Fibroblast of upper back skin (primary cell): Measurements from ENCODE around the gene SCIN.
"Not testable (repeated sequence)": the region's sequence is repeated elsewhere in the genome, so short reads cannot be mapped to it uniquely, and the experiment has no call there.

Experiments
- DNase-seq: peaks from one replicate; pipeline ENCODE4 v3.0.0-alpha.2; 2013

Gene SCIN

DNA sequence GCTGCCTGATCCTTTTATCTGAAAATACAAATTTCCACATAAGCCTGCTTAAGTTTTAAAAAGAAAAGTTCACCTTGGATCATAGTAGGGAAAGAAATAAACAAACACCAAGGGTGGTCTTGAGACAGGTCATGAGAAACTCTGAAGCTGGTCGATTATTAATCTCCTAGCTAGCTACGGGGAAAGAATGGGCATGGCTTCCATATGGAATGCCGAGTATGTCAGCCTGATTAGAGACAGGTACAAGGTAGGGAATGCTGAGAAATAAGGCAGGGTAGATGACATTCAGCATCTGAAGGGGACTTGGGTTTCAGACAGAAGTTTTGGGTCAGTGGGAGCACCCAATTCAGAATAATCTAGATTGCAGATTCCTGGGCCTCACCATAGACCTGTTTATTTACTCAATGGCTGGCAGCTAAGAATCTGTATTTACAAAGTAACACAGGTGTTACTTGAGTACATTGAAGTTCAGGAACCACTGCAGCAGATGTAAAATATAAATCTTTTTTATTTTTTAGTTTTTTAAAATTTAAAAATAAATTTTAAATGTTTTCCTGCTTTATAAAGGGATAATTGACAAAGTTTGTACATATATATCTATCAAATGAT is 49.0 kb downstream of the SCIN start:
- no peak for DNase-seq

DNA sequence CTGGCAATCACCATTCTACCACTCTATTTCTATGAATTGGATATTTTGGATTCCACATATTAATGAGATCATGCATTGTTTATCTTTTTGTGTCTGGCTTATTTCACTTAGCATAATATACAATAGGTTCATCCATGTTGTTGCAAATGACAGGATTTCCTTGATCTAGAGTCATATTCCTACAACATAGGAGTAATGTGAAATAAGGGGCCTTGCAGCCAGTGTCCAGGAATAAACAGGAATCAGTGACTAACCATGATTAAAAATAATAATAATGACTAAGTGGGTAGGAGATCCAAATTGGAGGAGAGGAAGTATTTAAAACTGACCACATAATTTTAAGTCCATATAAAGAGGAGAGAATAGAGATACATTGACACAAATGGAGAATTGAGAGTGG is 49.9 kb downstream of the SCIN start:
- no peak for DNase-seq

DNA sequence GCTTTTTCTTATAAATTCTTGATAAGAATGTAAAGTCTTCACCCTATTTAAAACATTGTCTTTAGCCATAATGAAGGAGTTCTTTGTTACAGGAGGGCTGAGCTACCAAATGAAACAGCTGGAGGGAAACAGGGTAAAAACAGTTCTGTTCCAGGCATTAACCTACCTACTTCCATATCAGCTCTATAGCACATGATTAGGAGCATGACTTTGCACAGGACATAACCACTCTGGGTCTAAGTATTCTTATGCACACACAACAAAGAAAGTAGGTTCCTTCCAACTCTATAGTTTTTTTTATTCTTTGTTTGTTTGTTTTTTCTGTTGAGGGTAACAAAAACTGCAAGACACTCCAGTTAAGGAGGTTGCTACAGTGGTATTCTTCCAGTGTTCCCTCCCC is 52.7 kb downstream of the SCIN start:
- DNase-seq, result no peak

DNA sequence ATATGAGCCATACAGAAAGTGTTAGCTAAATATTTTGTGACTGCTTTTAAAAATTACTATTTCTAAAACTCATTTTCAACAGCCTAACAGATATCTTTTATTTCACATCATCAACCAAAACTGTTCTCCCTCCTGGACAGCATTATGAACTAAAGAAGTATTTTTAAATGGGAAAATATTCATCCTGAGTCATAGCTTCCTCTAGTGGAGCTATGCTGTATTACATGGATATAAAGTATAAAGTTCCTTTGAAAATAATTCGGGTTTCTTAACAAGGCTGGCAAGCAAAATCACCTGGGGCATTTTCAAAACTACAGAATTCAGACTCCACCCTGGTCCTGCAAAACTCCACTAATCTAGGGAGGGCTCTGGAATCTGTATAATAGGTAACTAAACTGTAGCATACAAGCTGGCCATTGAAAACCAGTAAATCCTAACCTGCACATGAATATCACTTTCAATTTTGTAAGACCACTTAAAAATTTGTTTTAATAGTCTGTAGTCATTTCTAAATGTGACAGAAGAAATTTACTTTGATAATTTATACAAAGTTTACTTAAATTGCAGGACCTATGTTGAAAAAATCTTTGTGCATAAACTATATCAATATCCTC is 53.5 kb downstream of the SCIN start:
- peak; percentile 30 for DNase-seq

DNA sequence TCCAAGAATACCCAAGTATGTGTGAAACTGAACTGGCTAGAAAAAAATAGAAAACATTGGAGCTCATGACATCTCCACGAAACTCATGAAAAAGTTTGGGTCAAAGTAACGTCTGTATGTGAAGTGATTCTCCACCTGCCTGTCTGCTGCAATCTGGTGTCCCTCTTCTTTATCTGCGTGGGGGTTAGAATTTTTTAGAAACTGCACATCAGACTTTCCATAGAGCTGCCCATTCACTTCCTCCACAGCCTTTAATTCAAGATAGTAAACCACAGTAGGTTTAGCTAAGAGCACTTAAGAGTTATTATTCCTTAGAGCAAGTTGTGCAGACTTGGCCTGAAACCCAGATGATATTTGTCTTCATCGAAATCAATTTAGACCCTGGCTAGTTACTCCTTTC is 55.3 kb downstream of the SCIN start:
- DNase-seq, result no peak

DNA sequence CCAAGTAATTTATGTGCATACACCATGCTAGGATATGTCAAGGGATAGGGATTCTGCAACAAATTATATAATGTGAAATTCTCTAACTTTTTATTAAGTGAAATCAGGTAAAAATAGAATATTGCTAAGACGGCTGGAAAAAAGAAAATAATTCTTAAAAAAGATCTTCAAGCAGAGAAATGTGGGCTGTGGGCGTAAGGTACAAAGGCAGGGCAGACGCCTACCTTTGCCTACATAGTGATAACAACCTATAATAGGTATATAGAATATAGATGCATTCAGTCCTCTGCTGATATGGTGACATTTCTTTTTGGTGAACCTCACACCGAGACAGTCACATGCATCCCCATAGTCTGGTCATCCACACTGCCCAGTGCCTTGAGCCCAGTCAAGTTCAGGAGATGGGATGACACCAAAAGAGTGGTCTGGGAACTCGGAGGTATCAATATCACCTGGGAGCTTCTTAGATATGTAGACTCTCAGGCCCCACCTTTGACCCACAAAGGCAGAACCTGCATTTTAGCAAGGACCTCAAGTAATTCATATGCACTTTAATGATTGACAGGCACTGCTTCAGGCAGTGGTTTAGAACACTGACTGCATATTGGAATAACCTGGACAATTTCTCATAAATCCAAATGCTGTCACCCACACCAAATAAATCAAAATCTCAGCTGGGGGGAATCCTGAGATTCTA is 59.4 kb downstream of the SCIN start:
- DNase-seq, result no peak

DNA sequence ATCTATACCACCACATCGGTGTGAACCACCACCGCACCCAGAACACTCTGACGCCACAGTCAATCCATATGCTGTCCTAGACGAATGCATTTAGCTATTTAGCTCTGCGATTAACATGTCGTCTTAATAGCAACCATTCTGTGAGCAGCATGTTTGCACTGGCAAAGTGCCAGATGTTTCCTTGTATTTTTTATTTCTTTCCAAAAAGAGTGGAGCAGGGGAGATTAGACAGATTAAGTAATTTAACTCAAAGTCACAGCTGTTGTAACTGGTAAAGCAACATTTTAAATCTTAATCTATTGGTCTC is 59.9 kb downstream of the SCIN start:
- DNase-seq, result peak; percentile 7

DNA sequence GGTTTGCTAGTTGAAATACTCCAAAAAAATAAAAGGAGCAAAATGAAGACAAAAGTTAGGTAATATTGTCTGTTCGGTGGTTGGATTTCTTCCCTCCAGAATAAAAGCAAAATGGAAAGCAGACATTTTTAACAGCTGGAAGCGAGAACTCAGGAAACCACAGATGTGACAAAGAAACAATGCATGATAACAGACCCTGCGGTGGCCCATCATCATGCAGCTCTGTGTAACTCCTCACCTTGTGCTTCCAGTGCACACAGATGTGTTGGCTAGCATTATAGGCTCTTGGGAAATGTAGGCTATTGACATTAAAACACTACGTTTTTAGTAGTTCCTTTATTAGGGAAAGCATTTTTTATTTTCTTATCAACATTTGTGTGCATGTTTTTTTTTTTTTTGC is 63.1 kb downstream of the SCIN start:
- DNase-seq, result no peak

DNA sequence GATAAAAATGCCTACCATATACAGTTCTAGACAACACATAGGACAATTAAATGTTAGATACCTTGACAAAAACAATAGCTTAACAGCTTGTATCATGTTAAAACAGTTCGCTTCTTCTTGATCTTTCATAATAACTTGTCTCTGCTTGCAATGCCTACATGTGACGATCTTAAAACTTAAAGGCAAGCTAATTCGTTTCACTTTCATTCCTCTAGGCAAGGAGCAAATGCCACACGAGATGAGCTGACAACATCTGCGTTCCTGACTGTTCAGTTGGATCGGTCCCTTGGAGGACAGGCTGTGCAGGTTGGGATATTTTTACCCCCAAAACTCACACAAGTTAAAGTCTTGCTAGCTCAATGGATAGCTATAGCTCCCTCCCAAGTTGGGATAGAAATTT is 65.3 kb downstream of the SCIN start:
- DNase-seq, result no peak

DNA sequence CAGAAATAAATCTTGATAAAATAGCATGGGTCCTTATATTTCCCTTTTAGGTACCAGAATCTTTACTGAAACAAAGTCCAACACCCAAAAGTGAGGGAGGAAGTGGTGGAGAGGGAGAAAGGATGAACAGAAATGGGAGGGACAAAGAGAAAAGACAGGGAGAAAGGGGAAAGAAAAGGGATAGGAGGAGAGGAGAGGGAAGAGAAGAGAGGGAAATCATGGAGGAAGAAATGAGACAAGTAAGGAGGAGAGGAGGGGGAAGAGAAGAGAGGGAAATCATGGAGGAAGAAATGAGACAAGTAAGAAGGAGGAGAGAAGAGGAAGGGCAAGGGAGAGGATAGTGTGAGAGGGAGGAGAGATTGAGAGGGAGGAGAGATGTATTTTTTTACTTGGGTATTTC is 66.8 kb downstream of the SCIN start:
- DNase-seq, result no peak

DNA sequence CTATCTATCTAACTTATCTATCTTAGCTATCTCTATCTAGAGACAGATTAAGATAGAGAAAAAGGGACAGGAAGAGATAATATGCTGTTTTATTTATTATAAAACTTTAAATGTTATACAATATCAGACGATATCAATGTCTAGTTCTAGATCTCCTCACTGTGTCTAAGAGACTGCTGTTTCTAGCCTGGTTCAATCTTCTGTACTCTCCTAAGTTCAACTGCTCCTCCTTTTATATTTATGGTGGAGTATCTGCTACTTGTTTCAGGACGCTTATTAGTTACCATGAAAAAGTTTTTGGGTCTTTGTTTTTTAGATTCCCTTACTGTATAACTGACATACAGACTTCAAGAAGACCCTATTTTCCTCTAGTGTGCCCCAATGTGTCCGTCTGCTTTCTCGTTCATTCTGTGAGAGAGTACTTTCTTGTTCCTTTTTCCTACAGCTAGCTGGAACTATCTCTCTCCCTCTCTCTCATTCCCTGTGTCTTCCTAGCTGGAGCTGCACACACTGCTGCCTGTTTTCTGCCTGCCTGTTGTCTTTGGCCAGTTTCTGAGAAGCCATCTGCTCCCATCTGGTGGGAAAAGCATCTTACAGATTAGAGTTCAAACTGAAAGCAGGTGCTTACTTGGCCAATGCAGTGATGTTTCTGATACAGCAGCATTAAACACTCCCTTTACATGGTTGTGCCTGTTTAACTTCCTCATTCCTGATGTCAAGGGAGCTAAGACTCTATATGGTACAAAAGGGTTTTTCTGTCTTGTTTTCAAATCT is 67.5 kb downstream of the SCIN start:
- DNase-seq, result peak; percentile 14

DNA sequence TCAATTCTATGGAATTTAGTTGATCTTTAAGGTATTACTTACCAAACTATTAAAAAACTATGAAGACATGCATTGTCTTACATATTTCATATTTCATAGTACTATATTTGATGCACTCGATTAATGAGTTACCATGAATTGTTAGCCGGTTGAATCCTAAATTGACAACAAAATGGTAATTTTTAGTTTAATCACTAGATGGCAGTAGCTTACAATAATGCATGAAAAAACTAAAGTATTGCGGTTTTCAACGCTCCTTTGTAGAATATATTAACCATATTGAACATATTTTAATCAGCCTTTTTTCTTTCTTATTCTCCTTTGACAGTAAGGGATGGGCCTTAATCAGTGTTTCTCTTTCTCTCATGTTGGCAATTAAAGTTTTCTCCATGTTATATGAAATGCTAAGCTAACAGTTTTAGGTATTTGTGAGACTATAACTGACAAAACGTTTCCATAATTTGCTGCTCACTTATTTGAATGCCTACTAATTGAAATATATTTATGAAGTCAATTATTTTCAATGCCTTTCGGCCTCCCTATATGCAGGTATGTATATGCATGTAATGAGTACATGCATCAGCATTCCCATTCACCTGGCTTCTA is 68.4 kb downstream of the SCIN start:
- peak; percentile 49 for DNase-seq

DNA sequence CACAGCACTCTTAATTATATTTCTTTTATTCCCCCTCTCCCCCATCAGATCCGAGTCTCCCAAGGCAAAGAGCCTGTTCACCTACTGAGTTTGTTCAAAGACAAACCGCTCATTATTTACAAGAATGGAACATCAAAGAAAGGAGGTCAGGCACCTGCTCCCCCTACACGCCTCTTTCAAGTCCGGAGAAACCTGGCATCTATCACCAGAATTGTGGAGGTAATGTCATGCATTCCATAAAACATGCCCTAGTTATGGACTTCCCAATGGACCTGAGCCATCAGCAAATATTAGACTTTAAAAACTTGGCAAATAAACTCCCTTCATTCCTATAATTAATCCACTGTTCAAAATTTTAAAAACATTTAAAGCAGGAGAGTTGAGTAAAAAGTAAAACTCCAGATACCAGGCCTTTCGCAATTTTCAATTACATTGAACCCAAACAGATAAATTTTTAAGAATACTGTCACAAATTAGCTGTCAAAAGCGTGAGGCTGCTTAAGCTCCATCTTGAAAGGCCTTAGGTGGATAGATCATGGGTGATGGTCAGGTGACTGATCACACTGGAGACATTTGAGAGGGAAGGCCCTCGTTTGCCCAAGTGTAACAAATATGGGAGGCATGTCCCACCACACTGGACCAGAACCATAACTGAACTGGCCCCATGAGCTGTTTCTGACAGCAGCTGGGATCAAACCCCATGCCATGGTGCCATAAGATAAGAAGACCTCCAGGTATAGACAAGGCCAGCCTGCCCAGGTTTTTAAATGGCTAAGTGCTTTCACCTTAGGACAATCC is 70.0 kb downstream of the SCIN start:
- DNase-seq, result no peak

DNA sequence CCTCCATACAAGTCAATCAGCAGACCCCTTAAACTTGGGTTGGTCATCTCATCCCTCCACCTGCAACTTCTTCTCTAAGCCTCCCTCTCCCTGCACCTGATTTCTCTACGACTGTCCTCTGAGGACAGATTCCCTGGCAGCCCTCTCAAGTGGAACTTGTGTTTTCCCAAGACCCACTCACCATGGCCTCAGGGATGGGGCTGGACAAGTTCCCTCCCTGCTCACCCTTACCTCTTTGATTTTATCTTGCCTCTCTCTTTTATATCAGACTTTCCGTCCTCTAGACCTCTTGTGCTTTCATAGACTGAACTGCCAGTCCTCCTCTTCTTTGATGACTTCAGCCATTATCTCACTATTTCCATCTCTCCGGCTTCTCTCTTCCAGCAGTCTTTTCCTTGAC is 70.7 kb downstream of the SCIN start:
- no peak for DNase-seq

DNA sequence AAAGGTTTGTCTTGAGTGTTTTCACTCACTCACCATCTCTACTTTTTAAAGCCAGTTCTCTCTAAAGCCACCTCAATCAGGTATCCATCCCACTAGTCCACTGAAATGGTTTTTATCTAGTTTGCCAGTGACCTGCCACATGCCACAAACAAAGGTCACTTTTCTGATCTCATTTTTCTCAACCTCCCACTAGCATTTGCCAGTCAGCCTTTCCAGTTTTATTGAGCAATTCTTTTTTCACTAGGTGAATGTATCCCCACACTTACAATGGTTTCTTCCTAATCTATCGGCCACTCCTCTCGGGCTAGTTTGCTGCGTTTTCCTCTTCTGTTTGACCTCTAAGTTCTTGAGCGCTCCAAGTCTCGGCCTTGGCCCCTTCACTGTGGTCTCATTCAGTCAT is 72.0 kb downstream of the SCIN start:
- no peak for DNase-seq

DNA sequence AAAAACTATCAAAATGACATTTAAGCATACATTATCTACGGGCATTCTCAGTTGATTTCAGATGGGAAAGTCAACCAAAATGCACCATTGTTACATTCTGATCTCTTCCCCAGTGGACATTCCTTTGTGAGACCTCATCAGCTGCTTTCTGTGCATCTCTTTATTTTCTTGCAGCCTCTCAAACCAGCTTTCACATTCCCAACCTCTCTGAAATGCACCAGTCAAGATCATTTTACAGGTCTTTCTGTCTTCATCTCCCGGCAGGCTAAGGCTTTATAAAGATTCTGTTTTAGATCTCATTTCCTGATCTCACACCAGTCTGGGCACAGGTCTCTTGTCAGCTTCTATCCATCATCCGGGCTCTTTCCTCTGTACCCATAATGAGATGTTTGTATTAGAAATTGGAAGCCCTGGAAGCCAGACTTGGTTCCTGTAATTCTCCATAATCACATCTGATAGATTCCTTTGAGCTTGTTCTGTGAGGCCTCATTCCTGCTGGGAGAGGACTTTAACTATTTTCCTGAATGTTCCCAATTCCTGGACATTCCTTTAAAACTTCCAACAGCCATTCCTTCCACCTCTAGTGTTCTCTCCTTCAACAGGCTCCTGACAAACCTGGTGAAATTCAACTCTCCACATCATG is 72.6 kb downstream of the SCIN start:
- peak; percentile 59 for DNase-seq

DNA sequence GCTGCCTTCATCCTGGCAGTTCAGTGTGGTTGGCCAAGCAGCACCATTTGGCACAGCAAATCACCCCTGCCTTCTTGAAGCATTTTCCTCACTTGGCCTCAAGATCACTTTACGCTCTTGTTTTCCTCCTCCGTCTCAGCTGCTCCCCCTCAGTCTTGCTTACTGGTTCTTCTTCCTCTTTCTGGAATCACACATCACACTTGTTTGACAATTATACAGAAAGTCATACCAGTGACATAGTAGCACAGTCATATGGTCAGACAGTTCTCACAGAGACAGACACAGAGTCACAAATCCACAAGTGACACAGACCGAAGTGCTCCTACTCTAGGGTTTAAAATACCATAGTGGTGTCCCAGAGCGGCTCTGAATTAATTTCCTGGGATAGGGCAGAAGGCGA is 73.1 kb downstream of the SCIN start:
- DNase-seq, result no peak

DNA sequence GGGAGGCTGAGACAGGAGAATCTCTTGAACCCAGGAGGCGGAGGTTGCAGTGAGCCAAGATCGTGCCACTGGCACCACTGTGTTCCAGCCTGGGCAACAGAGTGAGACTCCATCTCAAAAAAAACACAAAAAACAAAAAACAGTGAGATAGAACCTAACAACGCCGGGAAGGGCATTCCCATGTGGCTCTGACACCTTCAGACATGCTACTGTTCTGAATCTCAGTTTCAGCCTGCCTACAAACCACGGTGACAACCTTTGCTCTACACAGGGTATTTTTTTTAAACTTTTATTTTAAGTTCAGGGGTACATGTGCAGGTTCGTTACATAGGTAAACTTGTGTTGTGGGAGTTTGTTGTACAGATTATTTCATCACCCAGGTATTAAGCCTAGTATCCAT is 74.7 kb downstream of the SCIN start:
- DNase-seq, result not testable (repeated sequence)

DNA sequence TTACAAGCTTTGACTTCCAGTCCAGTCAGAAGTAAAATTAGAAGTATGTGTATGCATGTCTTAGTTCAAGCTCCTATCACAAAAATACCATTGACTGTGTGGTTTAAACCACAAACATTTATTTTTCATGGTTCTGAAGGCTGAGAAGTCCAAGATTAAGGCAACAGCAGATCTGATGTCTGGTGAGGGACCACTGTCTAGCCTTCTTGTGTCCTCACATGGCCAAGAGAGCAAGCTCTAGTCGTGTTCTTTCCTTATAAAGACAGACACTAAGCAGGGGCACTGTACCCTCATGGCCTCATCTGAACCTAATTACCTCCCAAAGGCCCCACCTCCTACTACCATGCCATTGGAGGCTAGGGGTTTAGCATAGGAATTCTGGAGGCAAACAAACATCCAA is 75.6 kb downstream of the SCIN start:
- DNase-seq, result peak; percentile 83

DNA sequence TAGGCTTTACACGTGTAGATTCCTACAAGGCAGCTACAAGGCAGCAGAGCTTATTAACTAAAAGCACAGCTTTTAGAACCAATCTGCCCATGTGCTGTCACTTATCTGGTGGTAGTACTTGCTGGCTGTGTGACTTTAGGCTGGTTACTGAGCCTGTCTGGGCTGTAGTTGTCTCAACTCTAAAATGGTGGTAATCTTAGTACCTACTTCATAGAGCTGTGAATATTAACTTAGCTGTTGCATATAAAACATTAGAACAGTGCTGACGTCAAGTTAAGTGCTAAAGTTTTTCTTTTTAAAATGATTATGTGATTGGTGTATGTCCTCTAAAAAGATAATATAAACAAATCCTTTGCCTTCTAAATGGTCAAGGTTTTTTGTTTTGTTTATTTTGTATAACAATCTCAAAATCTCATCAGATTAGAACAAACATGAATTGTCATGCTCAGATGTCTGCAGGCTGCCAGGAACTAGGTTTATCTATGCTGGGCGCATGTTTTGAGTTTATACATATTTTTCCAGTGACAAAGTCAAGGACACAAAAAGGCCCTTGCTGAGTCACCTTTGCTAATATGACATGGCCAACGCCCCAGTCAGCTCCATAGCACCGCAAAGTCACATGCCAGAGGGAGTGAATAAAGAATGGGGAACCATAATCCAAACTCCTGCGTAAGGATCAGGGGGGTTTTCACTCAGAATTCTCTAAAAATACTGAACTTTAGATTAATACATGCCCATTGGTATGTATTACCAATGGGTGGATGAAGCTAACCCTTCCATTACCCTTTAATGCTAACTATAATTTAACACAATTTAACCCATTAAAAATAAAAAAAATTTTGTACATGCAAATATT is 77.1 kb downstream of the SCIN start:
- peak; percentile 45 for DNase-seq

DNA sequence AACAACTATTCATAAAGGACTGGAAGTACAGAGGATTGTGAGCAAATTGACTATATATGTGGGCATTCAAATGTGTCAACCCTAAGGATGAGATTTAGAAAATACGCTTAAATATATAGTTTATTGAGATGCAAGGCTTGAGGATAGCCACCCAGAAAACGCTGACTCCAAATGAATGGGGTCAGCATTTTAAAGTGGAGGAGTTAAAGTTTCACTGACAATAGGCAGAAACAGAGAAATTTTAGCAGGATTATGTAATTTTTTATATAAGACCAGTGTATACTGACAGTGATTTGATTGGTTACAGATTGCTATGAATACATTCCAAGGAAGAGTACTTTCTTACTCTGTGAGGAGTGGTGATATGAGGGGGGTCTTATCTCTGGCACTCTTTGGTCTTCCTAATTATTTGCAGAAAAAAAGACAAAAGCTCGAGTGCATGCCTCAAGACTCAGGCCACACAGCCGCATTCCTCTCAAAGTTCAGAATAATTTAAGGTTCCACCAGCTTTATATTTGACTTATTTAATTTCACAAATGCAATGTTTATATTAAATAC is 78.3 kb downstream of the SCIN start:
- DNase-seq, result peak; percentile 34
